NCI-H1105 (cell line): ENCODE results near the gene RHBDL1.
"Not testable (repeated sequence)": the region's sequence is repeated elsewhere in the genome, so short reads cannot be mapped to it uniquely, and the experiment has no call there.

Experiments
- DNase-seq: peaks from one replicate; lab custom pipeline; 2025; lab: John Stamatoyannopoulos, UW

RHBDL1 gene

DNA sequence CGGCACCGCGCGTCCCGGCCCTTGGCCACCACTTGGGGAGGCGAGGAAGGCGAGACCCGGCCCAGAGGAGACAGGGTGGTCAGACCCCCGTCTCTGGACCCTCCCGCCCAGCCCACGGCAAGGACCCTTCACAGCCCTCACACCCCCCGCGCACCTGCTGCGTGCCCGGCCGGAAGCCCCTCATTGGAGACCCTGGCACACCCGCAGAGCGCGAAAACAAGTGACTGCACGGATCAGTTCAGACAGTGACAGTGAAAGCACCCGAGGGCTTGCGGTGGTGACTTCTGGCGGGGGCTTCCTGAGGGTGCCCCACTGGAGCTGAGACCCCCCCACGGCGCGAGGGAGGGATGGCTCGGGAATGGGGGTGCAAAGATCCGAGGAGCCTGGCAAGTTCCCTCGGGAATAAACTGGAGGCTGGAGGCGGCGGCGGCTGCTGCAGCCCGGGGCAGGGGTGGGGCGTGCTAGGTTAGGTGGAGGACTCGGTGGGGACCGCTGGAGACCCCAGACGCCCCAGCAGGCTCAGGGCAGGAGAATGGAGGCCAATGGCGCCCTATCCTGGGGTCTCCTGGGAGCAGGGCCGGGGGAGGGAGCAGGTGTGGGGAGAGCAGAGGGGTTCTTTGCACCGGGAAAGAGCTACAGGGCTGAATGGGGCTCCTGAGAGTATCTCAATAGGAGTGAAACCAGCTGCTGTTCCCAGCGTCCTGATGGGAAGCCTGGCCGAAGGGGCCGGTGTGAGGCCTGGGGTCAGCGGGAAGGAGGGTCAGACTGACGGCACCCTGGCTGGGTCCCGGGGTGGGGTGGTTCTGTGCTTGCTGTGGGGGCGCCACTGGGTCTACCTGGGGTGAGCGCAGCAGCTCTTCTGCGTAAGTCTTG lies 31.0 kb downstream of the RHBDL1 start:
- DNase-seq: no peak

GRCh38 chr16:707062-707538 lies 31.6 kb downstream of the RHBDL1 start:
- DNase-seq: no peak

GRCh38 chr16:708019-708418 lies 32.5 kb downstream of the RHBDL1 start:
- no peak for DNase-seq

DNA sequence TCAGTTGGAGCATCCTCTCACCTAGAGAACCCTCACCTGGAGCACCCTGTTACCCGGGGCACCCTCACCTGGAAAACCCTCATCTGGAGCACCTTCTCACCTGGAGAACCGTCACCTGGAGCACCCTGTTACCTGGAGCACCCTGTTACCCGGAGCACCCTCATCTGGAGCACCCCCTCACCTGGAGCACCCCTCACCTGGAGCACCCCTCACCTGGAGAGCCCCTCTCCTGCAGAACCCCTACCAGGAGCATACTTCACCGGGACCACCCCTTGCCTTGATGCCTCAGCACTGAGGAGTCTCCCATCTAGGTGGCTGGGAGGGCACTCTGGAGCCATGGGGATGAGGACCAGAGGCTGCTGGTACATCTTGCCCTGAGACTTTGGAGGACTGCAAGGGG lies 33.5 kb downstream of the RHBDL1 start:
- DNase-seq: no peak

DNA sequence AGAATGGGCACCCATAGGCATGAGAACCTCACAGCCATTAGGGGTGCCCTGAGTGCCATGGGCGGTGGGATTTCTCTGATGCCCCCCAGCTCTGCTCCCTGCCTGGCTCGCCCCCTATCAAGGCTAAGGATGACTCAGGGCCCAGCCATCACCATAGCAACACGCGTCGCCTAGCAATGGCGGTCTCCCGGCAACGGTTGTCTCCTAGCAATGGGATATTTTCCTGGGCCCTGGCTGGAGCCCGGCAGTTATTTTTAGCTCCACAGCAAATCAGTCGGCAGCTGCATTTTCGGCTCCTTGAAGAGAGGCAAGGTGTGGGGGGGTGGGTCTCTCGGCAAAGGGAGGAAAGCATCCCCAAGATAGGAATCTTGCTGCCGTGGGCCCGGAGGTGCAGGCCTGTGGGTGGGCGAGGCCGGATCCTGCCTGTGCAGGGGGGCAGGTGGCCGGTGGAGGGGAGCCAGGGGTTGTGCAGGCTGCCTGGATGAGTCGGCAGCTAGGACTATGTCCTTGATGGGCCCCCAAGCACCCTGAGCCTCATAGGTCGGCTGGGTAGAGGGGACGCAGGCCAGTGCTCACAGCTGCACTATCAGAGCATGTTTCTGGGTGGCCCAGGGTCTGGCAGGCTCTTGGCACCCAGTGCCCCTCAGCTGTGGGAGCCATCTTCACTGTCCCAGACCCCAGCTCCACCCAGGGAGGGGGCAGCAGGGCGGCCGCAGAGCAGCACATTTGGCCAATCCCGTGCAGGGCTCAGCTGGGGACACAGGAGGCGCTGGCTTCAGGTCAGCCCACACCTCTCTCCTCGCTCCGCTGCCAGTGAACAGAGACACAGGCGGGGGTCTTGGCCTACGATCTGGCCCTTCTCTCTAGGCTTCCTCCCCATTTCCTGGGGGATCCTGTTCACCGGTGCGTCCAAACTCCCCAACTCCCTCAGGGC lies 34.4 kb downstream of the RHBDL1 start:
- DNase-seq: peak; percentile 77

GRCh38 chr16:710500-711075 lies 35.1 kb downstream of the RHBDL1 start:
- DNase-seq: no peak

GRCh38 chr16:711084-711483 lies 35.6 kb downstream of the RHBDL1 start:
- no peak for DNase-seq

GRCh38 chr16:711548-712320 lies 36.3 kb downstream of the RHBDL1 start:
- peak; percentile 24 for DNase-seq

DNA sequence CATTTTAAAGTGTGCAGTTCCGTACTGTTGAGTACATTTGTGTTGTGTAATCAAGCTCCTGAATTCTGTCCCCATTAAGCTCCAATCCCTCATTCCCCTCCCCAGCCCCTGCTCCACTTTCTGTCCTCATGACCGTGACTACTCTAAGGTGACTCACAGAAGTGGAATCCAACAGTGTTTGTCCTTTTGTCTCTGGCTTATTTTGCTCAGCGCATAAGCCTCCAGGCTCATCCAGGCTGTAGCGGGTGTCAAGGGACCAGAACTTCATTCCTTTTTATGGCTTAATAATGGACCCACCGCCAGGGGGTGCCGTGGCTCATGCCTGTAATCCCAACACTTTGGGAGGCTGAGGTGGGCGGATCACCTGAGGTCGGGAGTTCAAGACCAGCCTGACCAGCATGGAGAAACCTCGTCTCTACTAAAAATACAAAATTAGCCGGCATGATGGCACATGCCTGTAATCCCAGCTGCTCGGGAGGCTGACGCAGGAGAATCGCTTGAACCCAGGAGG lies 37.3 kb downstream of the RHBDL1 start:
- not testable (repeated sequence) for DNase-seq

DNA sequence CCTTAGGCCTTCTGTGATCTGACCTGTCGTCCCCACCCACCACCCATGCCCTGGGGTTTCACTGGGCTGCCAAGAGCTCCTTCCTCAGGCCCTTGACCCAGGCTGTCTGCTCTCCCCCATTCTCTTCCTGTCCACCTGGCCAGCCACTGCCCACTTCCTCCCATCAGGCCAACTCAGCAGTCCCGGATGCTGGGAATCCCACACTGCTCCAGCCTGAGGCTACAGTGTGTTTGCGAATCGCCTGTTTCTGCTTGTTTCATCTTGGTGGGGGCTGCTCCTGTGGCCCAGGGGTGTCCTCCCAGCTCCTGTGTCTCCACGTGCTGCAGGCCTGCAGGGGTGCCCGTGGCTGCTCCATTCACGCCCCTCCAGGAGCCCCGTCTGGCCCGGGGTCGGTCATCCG lies 38.6 kb downstream of the RHBDL1 start:
- DNase-seq: no peak

- DNase-seq: peak; percentile 41
These were observed 39.3 kb downstream of the RHBDL1 start, which contains the start of gene METRN for GRCh38 chr16:714558-715476. Gene METRN (plus strand): TSS chr16:715118. CDS start chr16:715290, 172 bp downstream.

DNA sequence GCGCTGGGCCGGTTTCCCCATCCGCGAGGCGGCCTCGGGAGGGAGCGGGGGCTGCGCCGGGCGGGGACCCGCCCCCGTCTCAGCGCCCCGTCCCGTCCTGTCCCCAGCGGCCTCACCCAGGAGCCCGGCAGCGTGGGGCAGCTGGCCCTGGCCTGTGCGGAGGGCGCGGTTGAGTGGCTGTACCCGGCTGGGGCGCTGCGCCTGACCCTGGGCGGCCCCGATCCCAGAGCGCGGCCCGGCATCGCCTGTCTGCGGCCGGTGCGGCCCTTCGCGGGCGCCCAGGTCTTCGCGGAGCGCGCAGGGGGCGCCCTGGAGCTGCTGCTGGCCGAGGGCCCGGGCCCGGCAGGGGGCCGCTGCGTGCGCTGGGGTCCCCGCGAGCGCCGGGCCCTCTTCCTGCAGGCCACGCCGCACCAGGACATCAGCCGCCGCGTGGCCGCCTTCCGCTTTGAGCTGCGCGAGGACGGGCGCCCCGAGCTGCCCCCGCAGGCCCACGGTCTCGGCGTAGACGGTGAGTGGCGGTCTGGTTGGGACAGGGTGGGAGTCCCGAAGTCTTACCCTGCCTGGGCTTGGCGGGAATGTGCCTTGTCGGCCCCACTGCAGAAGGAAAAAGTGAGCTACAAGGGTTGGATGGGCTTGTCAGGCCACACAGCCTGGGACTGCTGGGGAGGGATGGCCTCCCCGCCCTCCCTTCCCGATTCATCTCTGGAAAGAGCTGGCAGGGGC lies 40.2 kb downstream of the RHBDL1 start:
- no peak for DNase-seq

DNA sequence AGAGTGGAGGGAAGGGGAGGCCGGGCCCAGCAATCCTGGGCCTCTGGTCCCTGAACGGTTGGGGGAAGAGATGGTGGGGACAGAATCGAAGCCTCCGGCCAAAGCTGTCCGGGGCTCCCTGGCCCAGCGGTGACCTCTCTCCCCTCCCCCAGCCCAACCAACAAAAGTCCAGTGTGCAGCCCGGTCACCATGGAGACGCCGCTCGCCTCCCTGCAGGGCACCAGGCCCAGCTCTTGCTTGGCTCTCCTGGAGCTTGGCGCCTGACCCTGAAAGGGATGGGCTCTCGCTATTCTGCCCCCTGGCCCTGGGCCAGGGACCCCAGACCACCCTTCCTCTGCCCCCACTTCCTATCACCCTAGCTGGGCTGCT lies 40.7 kb downstream of the RHBDL1 start:
- DNase-seq: no peak

DNA sequence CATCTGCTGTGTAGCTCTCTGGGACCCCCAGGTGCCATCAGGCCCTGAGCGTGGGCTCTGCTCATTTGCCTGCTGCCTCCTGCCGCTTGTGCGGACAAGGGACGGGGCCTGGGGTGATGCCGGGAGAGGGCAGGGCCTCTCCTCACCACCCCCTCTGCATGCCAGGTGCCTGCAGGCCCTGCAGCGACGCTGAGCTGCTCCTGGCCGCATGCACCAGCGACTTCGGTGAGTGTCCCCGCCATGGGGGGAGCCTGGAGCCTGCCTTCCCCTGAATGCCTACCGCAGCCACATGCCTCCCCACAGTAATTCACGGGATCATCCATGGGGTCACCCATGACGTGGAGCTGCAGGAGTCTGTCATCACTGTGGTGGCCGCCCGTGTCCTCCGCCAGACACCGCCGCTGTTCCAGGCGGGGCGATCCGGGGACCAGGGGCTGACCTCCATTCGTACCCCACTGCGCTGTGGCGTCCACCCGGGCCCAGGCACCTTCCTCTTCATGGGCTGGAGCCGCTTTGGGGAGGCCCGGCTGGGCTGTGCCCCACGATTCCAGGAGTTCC lies 41.4 kb downstream of the RHBDL1 start:
- DNase-seq: no peak

DNA sequence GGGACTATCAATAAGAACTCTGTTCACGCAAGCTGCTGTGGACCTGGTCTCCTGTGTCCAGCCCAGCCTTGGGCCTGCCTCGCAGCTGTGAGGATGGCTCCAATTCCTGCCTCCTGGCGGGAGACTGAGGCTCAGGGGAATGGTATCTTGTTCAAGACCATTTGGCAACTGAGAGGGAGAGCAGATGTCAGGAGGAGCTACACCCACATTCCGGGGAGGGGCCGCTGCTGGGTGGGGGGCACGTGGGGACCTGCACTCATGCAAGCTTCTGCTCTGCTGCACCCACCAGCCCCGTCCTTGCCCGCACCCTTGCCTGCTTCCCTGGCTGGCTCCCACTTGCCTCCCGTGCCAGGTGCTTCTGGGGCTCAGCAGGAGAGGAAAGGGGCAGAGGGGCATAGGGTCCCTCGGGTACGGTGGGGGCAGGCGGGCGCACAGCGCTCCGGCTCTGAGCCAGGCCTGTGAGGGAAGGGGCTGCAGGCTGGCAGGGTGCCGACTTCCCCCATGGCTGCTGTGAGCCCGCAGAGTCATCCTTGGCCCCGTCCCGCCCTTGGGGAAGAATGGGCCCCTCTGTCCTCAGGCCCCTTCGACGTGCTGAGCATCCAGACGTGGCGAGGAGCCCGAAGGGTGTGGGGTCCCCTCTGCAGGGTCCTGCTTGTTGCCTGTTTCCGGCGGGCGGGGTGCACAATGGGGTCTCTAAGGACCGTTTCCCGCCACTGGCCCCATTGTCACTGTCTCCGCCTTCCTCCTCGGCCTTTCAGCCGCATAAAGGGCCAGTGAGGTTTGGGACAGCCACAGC lies 42.2 kb downstream of the RHBDL1 start:
- DNase-seq: no peak

GRCh38 chr16:718389-718788 lies 42.9 kb downstream of the RHBDL1 start:
- DNase-seq: no peak

- no peak for DNase-seq
These were observed 43.5 kb downstream of the RHBDL1 start for GRCh38 chr16:718922-719321.

DNA sequence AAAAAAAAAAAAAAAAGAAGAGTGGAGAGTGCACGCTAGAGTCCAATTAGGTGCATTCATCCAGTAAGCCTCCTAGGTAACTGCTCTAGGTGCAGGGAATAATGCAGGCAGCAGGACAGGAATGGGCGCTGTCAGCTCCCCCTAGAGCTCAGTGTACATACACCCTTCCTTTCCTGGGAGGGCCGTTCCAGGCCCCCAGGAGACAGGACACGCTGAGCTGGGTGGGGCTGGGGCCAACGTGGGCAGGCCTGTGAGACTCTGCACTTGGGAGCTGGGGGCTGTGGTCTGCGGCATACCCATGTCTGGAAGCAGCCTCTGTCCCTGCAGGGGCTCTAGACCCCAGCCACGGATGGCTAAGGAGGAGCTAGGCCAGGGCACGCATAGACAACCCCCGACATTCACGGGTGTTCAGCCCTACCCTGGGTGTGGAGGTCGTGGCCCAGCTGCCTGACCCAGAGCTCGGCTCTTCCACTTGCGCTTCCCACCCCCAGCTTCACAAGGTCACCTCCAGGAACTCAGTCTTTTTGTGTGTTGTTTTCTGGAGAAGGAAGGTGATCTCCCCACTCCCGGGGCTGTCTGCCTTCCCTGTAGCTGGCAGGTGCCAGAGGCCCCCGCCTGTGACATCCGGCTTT lies 44.5 kb downstream of the RHBDL1 start:
- no peak for DNase-seq
